HepG2 (cell line): ENCODE measurements around the gene RAB3B. TPM values are rescaled to one million over a fixed set of nuclear protein-coding genes. Genes with fewer than 3 reads are reported as not detected.

ENCODE experiments used
- FOXJ3 ChIP-seq: sonication (generic); formaldehyde crosslinking; IDR thresholded peaks from 2 replicates; pipeline ENCODE4 v1.4.0; 2020; ENCODE audit warnings: missing genetic modification reagents, mild to moderate bottlenecking, borderline replicate concordance
- FOXK1 ChIP-seq: sonication (generic); formaldehyde crosslinking; IDR thresholded peaks from 2 replicates; pipeline ENCODE4 v1.4.0; 2020; ENCODE audit warnings: low read depth, missing genetic modification reagents, borderline replicate concordance
- HOXA3 ChIP-seq: sonication (generic); formaldehyde crosslinking; IDR thresholded peaks from 2 replicates; pipeline ENCODE4 v1.5.0; 2020; ENCODE audit warnings: missing genetic modification reagents
- LRRFIP1 ChIP-seq: sonication (generic); formaldehyde crosslinking; conservative IDR thresholded peaks from 2 replicates; pipeline ENCODE4 v1.4.0; 2020; ENCODE audit warnings: missing genetic modification reagents
- MIER2 ChIP-seq: IDR thresholded peaks from 2 replicates; pipeline ENCODE4 v1.6.1; 2016; ENCODE audit warnings: missing biosample characterization, missing genetic modification reagents
- MIXL1 ChIP-seq: IDR thresholded peaks from 2 replicates; pipeline ENCODE4 v1.6.1; 2016
- NFE2 ChIP-seq: sonication (generic); formaldehyde crosslinking; IDR thresholded peaks from 2 replicates; pipeline ENCODE4 v1.4.0; 2020; ENCODE audit warnings: missing genetic modification reagents
- NR2C2 ChIP-seq: sonication (generic); formaldehyde crosslinking; IDR thresholded peaks from 2 replicates; pipeline ENCODE4 v1.4.0; 2020; ENCODE audit warnings: missing genetic modification reagents, mild to moderate bottlenecking, moderate library complexity, borderline replicate concordance
- SMARCC2 ChIP-seq: fragments of 450-650 bp; IDR thresholded peaks from 2 replicates; pipeline ENCODE4 v1.6.1; 2017; ENCODE audit warnings: antibody characterized with exemption, mild to moderate bottlenecking
- SMYD3 ChIP-seq: sonication (generic); formaldehyde crosslinking; IDR thresholded peaks from 2 replicates; pipeline ENCODE4 v1.8.1; 2023; ENCODE audit warnings: mild to moderate bottlenecking, missing genetic modification reagents
- SP2 ChIP-seq: sonication (generic); formaldehyde crosslinking; IDR thresholded peaks from 2 replicates; pipeline ENCODE4 v1.5.1; 2020; ENCODE audit warnings: mild to moderate bottlenecking, missing genetic modification reagents
- XBP1 ChIP-seq: sonication (generic); formaldehyde crosslinking; IDR thresholded peaks from 2 replicates; pipeline ENCODE4 v1.5.0; 2020; ENCODE audit warnings: missing genetic modification reagents
- ZHX2 ChIP-seq, 2 experiments: sonication (generic) in 1 of 2; formaldehyde crosslinking in 1 of 2; IDR thresholded peaks; 2 replicates each; pipeline versions ENCODE4 v1.6.1 to v1.9.0; 2014 to 2022; ENCODE audit warnings: antibody characterized with exemption in 1 of 2, borderline replicate concordance in 1 of 2, inconsistent platforms in 1 of 2, low read depth in 1 of 2, missing genetic modification reagents in 1 of 2
- ZMYM2 ChIP-seq: sonication (generic); formaldehyde crosslinking; IDR thresholded peaks from 2 replicates; pipeline ENCODE4 v1.8.0; 2022; ENCODE audit warnings: mild to moderate bottlenecking, missing genetic modification reagents
- ZNF329 ChIP-seq: sonication (generic); formaldehyde crosslinking; IDR thresholded peaks from 2 replicates; pipeline ENCODE4 v1.9.0; 2021; ENCODE audit warnings: low read depth, mild to moderate bottlenecking, missing genetic modification reagents
- ZNF501 ChIP-seq: sonication (generic); formaldehyde crosslinking; IDR thresholded peaks from 2 replicates; pipeline ENCODE4 v1.5.1; 2020; ENCODE audit warnings: mild to moderate bottlenecking, moderate library complexity, missing genetic modification reagents
- ZNF557 ChIP-seq: sonication (generic); formaldehyde crosslinking; IDR thresholded peaks from 2 replicates; pipeline ENCODE4 v1.4.0; 2020; ENCODE audit warnings: missing genetic modification reagents
- ZNF576 ChIP-seq: sonication (generic); formaldehyde crosslinking; IDR thresholded peaks from 2 replicates; pipeline ENCODE4 v1.4.0; 2020; ENCODE audit warnings: mild to moderate bottlenecking, missing genetic modification reagents
- ZNF746 ChIP-seq: sonication (generic); formaldehyde crosslinking; IDR thresholded peaks from 2 replicates; pipeline ENCODE4 v1.8.0; 2022; ENCODE audit warnings: mild to moderate bottlenecking, missing genetic modification reagents
- ZNF772 ChIP-seq: sonication (generic); formaldehyde crosslinking; IDR thresholded peaks from 2 replicates; pipeline ENCODE4 v1.5.0; 2020; ENCODE audit warnings: mild to moderate bottlenecking, missing genetic modification reagents
- ZSCAN25 ChIP-seq: sonication (generic); formaldehyde crosslinking; IDR thresholded peaks from 2 replicates; pipeline ENCODE4 v1.8.0; 2022; ENCODE audit warnings: mild to moderate bottlenecking, missing genetic modification reagents
- polyA plus RNA-seq, 8 experiments: library from polyadenylated mRNA; depleted of rRNA in 3 of 8; stranded (reverse) in 7 of 8; unstranded in 1 of 8; fragments of >200 nt; fragmentation: Illumina TruSeq in 4 of 8; extraction: Trizol in 4 of 8; gene quantifications; 2 replicates each; pipeline versions ENCODE4 v1.2.1 to v1.2.3, GENCODE V29; 2011 to 2016; ENCODE audit warnings: low read depth in 4 of 8, missing spikeins in 1 of 8, mixed read lengths in 1 of 8; ENCODE audit not compliant: insufficient read depth in 1 of 8
- total RNA-seq, 5 experiments: library from RNA; depleted of rRNA; stranded (reverse); fragments of >200 nt; fragmentation: Illumina TruSeq; extraction: Trizol; gene quantifications; 2 replicates each; pipeline ENCODE4 v1.2.3, GENCODE V29; 2016; ENCODE audit warnings: low read depth in 1 of 5

The RAB3B gene
- total and polyA plus RNA-seq, 2 of the 13 experiments (the other 11 are each of a cell fraction or from before 2014, with no cell fraction given) = 1.0 to 1.2 TPM

GRCh38 chr1:52033190-52034049 lies 42.9 kb upstream of the RAB3B start, which contains the start of gene KTI12 (continued):
- TF ChIP-seq LRRFIP1 (CRISPR knock-in tag) = no peak
- 0 out of 2 replicates have a peak, but pooled peaks have one; percentile 38 for TF ChIP-seq ZNF329 (CRISPR knock-in tag)
- peak; percentile 46; the same call in 1 of the 2 replicates for TF ChIP-seq SP2
- TF ChIP-seq MIER2 (CRISPR knock-in tag) = no peak
- no peak for TF ChIP-seq ZNF746 (CRISPR knock-in tag)
- TF ChIP-seq ZSCAN25 (CRISPR knock-in tag) = no peak
- TF ChIP-seq NR2C2 (CRISPR knock-in tag) = peak; percentile 93
- no peak; the same call in 1 of the 2 replicates for TF ChIP-seq ZNF772 (CRISPR knock-in tag)
- TF ChIP-seq HOXA3 (CRISPR knock-in tag) = peak; percentile 84
- no peak for TF ChIP-seq SMARCC2
- no peak for TF ChIP-seq ZMYM2 (CRISPR knock-in tag)
- TF ChIP-seq MIXL1 (CRISPR knock-in tag) = no peak
- no peak for TF ChIP-seq NFE2 (CRISPR knock-in tag)
- no peak for TF ChIP-seq ZNF576
- no peak for TF ChIP-seq SMYD3 (CRISPR knock-in tag)
- no peak for TF ChIP-seq XBP1 (CRISPR knock-in tag)
- TF ChIP-seq FOXJ3 (CRISPR knock-in tag) = no peak
- peak; percentile 79; the same call in 1 of the 2 replicates for TF ChIP-seq FOXK1
- TF ChIP-seq ZHX2 (IDR thresholded peaks at IDR 0.05; ENCODE audit: low read depth) = 0 out of 2 replicates have a peak, but pooled peaks have one; percentile 47
- no peak for TF ChIP-seq ZHX2 (CRISPR knock-in tag; IDR thresholded peaks at IDR 0.05; ENCODE audit: borderline replicate concordance)
- TF ChIP-seq ZNF501 (CRISPR knock-in tag) = peak; percentile 85
- no peak for TF ChIP-seq ZNF557
